GM12878 (cell line): ENCODE data around the gene SLC25A33. TPM values are rescaled to one million over a fixed set of nuclear protein-coding genes. Genes with fewer than 3 reads are reported as not detected.

ENCODE experiments used
- ATAC-seq: fragments of 200-7000 bp; cut with Tn5 transposase; 3 replicates; pipeline ENCODE4 v1.9.1; 2020; ENCODE audit warnings: mild to moderate bottlenecking, moderate library complexity
- BruUV-seq: library from RNA; stranded (reverse); fragments of 400-500 nt; replicated peaks from 2 replicates; lab custom pipeline; 2021; lab: Mats Ljungman, UMichigan
- CTCF ChIA-PET: fragments of 300-600 bp; sonication (Branson Sonifier 250); formaldehyde crosslinking; extraction: SDS; loops from one replicate; lab custom pipeline; 2021; ENCODE audit warnings: inconsistent platforms; lab: Yijun Ruan, JAX
- POLR2A ChIA-PET: fragments of 350-600 bp; formaldehyde crosslinking; extraction: SDS; loops from one replicate; lab custom pipeline; 2021; ENCODE audit warnings: inconsistent platforms; lab: Charles Lee
- RAD21 ChIA-PET: fragments of 300-600 bp; sonication (Branson Sonifier 250); formaldehyde crosslinking; loops from one replicate; lab custom pipeline; 2023; ENCODE audit warnings: antibody characterized with exemption; ENCODE audit not compliant: unreplicated experiment; lab: Charles Lee
- SMC1A ChIA-PET: fragments of 300-600 bp; sonication (Branson Sonifier 250); formaldehyde crosslinking; loops from one replicate; lab custom pipeline; 2023; ENCODE audit not compliant: unreplicated experiment, uncharacterized antibody; lab: Charles Lee
- DNase-seq: peaks from one replicate; pipeline ENCODE4 v3.0.0-alpha.2; 2011; ENCODE audit warnings: low read depth, low spot score
- FAIRE-seq: peaks from 3 replicates; lab custom pipeline; 2011; peaks lifted over from hg19 to GRCh38; lab: Jason Lieb, UNC
- H2AFZ ChIP-seq: 2 replicates; pipeline ENCODE4 v1.6.0; 2011; ENCODE audit warnings: low read depth, low read length, control low read depth; ENCODE audit not compliant: control insufficient read depth
- H3K27ac ChIP-seq: 2 replicates; pipeline ENCODE4 v1.5.1; 2011; ENCODE audit warnings: control low read depth; ENCODE audit not compliant: control insufficient read depth, insufficient read depth
- H3K27me3 ChIP-seq, 2 experiments: replicated peaks in 1 of 2; 2 replicates each; pipeline versions ENCODE4 v1.6.0 to v1.6.1; 2011; ENCODE audit warnings: low read length in 1 of 2; ENCODE audit not compliant: control insufficient read depth in 2 of 2, insufficient read depth in 2 of 2
- H3K36me3 ChIP-seq, 2 experiments: 2 replicates each; pipeline ENCODE4 v1.5.1; 2011; ENCODE audit warnings: low read length in 1 of 2; ENCODE audit not compliant: control insufficient read depth in 2 of 2, insufficient read depth in 2 of 2
- H3K4me1 ChIP-seq: 2 replicates; pipeline ENCODE4 v1.6.1; 2011; ENCODE audit warnings: mild to moderate bottlenecking, low read length, moderate library complexity, mixed read lengths; ENCODE audit not compliant: control insufficient read depth, insufficient read depth
- H3K4me2 ChIP-seq: 2 replicates; pipeline ENCODE4 v1.6.0; 2011; ENCODE audit warnings: control low read depth; ENCODE audit not compliant: control insufficient read depth, insufficient read depth
- H3K4me3 ChIP-seq: fragments of 200-600 bp; sonication (generic); 2 replicates; pipeline ENCODE4 v1.5.1; 2016
- H3K79me2 ChIP-seq: 2 replicates; pipeline ENCODE4 v1.6.0; 2011; ENCODE audit warnings: low read length; ENCODE audit not compliant: control insufficient read depth, insufficient read depth
- H3K9ac ChIP-seq: 2 replicates; pipeline ENCODE4 v1.8.0; 2011; ENCODE audit warnings: low read length, control low read depth, mixed read lengths; ENCODE audit not compliant: control insufficient read depth, insufficient read depth
- H3K9me3 ChIP-seq: replicated peaks from 3 replicates; pipeline ENCODE4 v1.5.1; 2011; ENCODE audit warnings: mild to moderate bottlenecking, low read length; ENCODE audit not compliant: control insufficient read depth, insufficient read depth
- H4K20me1 ChIP-seq: 2 replicates; pipeline ENCODE4 v1.6.0; 2011; ENCODE audit not compliant: control insufficient read depth, insufficient read depth
- CHD1 ChIP-seq: IDR thresholded peaks from 2 replicates; pipeline ENCODE4 v1.6.1; 2012; ENCODE audit warnings: low read depth, low read length, improper control_type of control experiment
- CREM ChIP-seq: IDR thresholded peaks from 2 replicates; pipeline ENCODE4 v1.6.1; 2014; ENCODE audit warnings: antibody characterized with exemption, low read depth
- DPF2 ChIP-seq: fragments of 450-650 bp; IDR thresholded peaks from 2 replicates; pipeline ENCODE4 v1.6.1; 2017; ENCODE audit warnings: mild to moderate bottlenecking
- E4F1 ChIP-seq: fragments of 450-650 bp; IDR thresholded peaks from 2 replicates; pipeline ENCODE4 v1.6.1; 2018; ENCODE audit warnings: borderline replicate concordance, mild to moderate bottlenecking; ENCODE audit not compliant: partially characterized antibody
- EP300 ChIP-seq, 2 experiments: fragments of 150-350 bp in 1 of 2; IDR thresholded peaks; 2 replicates each; pipeline ENCODE4 v1.6.1; 2011 to 2012; ENCODE audit warnings: low read depth in 2 of 2, low read length in 2 of 2, borderline replicate concordance in 1 of 2, improper control_type of control experiment in 1 of 2, inconsistent platforms in 1 of 2; ENCODE audit not compliant: control insufficient read depth in 1 of 2
- HDAC6 ChIP-seq: fragments of 200-600 bp; sonication (generic); IDR thresholded peaks from one replicate; pipeline ENCODE4 v1.8.0; 2017; ENCODE audit warnings: antibody characterized with exemption; ENCODE audit not compliant: unreplicated experiment
- KAT2A ChIP-seq: conservative IDR thresholded peaks from 2 replicates; pipeline ENCODE4 v1.6.1; 2011; ENCODE audit warnings: low read depth, low read length; ENCODE audit not compliant: control insufficient read depth
- KDM1A ChIP-seq: fragments of 200-600 bp; sonication (generic); IDR thresholded peaks from 2 replicates; pipeline ENCODE4 v1.6.1; 2016; ENCODE audit warnings: borderline replicate concordance
- KLF5 ChIP-seq: fragments of 450-650 bp; IDR thresholded peaks from 2 replicates; pipeline ENCODE4 v1.6.1; 2014; ENCODE audit warnings: mild to moderate bottlenecking; ENCODE audit not compliant: partially characterized antibody
- NFIC ChIP-seq: IDR thresholded peaks from 2 replicates; pipeline ENCODE4 v1.6.1; 2012; ENCODE audit warnings: low read depth, mild to moderate bottlenecking, inconsistent platforms, low read length, moderate library complexity
- POLR2AphosphoS5 ChIP-seq: IDR thresholded peaks from 2 replicates; pipeline ENCODE4 v1.6.1; 2011; ENCODE audit warnings: mild to moderate bottlenecking, low read length, inconsistent platforms
- RAD51 ChIP-seq: fragments of 450-650 bp; IDR thresholded peaks from 2 replicates; pipeline ENCODE4 v1.6.1; 2016; ENCODE audit warnings: moderate library complexity, mild to moderate bottlenecking, inconsistent platforms
- RFX5 ChIP-seq: IDR thresholded peaks from 2 replicates; pipeline ENCODE4 v1.6.1; 2011; ENCODE audit warnings: low read depth, low read length, improper control_type of control experiment
- RUNX3 ChIP-seq: IDR thresholded peaks from 2 replicates; pipeline ENCODE4 v1.6.1; 2012; ENCODE audit warnings: low read length, inconsistent platforms
- SIX5 ChIP-seq: IDR thresholded peaks from 2 replicates; pipeline ENCODE4 v1.6.1; 2011; ENCODE audit warnings: mild to moderate bottlenecking, low read depth, low read length, moderate library complexity; ENCODE audit not compliant: severe bottlenecking
- STAT1 ChIP-seq: fragments of 450-650 bp; conservative IDR thresholded peaks from 2 replicates; pipeline ENCODE4 v1.6.1; 2014; ENCODE audit warnings: antibody characterized with exemption, mild to moderate bottlenecking
- TBL1XR1 ChIP-seq: IDR thresholded peaks from 2 replicates; pipeline ENCODE4 v1.6.1; 2012; ENCODE audit warnings: low read depth, low read length, improper control_type of control experiment
- WGBS: methylation state at CpG from one replicate; pipeline ENCODE4 v1.1.6; 2016; ENCODE audit warnings: low lambda C conversion rate; ENCODE audit not compliant: insufficient replicate concordance, insufficient coverage; ENCODE audit errors: missing lambda C conversion rate; 5-methylcytosine and 5-hydroxymethylcytosine counted together
- in situ Hi-C: fragments of 300-500 bp; cut with MboI; formaldehyde crosslinking; loops from 9 replicates; pipeline ENCODE4 v1.14.3; 2018; ENCODE audit warnings: mixed read lengths
- intact Hi-C: fragments of 100-400 bp; cut with micrococcal nuclease; formaldehyde crosslinking; loops from one replicate; pipeline ENCODE4 v1.14.2; 2022; ENCODE audit not compliant: unreplicated experiment
- polyA plus RNA-seq, 11 experiments: library from polyadenylated mRNA; depleted of rRNA in 4 of 11; unstranded in 6 of 11; stranded (reverse) in 5 of 11; fragments of >200 nt; fragmentation: Nextera tagmentation in 4 of 11; fragmentation: Illumina TruSeq in 1 of 11; extraction: Ambion mirVana in 4 of 11; extraction: Trizol in 1 of 11; gene quantifications; 1 replicate in 1 of 11; 2 replicates in 10 of 11; pipeline versions ENCODE4 v1.2.1 to v1.2.3, GENCODE V29; 2011 to 2016; ENCODE audit warnings: inconsistent platforms in 2 of 11, missing spikeins in 2 of 11, low read depth in 1 of 11
- total RNA-seq, 4 experiments: library from RNA; depleted of rRNA in 3 of 4; stranded (reverse); fragments of >200 nt in 3 of 4; fragmentation: Illumina TruSeq in 1 of 4; extraction: Trizol in 1 of 4; gene quantifications; 2 replicates each; pipeline versions ENCODE4 v1.2.1 to v1.2.3, GENCODE V29; 2013 to 2021

SLC25A33 gene
- total and polyA plus RNA-seq, 10 of the 15 experiments (the other 5 are each of a cell fraction or from before 2014, with no cell fraction given), result 1.7 to 11.2 (median 8.4) TPM

GRCh38 chr1:9629445-9630201 is 90.4 kb downstream of the SLC25A33 start:
- Histone ChIP-seq H3K4me2 (peak overlapping the region; percentile 98), H3K79me2 (peaks cover 35% of the 10 kb centered on the region), H3K9ac (peak overlapping the region; percentile 98), H3K4me3 (peak overlapping the region; percentile 86), H3K36me3 (no peaks in the 10 kb centered on the region; a peak in 1 of 4 replicates), H4K20me1 (no peaks in the 10 kb centered on the region), H3K9me3 (no peaks in the 10 kb centered on the region; the same call in 1 of the 3 replicates), H2AFZ (peak overlapping the region; percentile 73), H3K4me1 (peaks cover 37% of the 10 kb centered on the region), H3K27me3 (no peaks in the 10 kb centered on the region), H3K27ac (peak overlapping the region; percentile 98)
- ChIA-PET CTCF (interaction anchor here (0.5 to 7.6 kb wide), 15 partner anchors 14 to 1551 kb away, joined by 3 to 203 read pairs (median 7); partner anchors contain the start of gene PIK3CD), SMC1A (interaction anchor here (1.0 to 8.0 kb wide), 13 partner anchors 10 to 234 kb away, joined by 3 to 215 read pairs (median 5); partner anchors contain the start of gene PIK3CD), POLR2A (interaction anchor here (1.0 to 7.1 kb wide), 12 partner anchors 9 to 191 kb away, joined by 3 to 284 read pairs (median 6); partner anchors contain the start of gene PIK3CD), RAD21 (interaction anchor here (0.6 to 7.7 kb wide), 16 partner anchors 15 to 236 kb away, joined by 3 to 336 read pairs (median 7); partner anchors contain the start of genes PIK3CD and SLC25A33)
- ATAC-seq (peak; percentile 45), DNase-seq (peak; percentile 71), FAIRE-seq (peak; percentile 44)
- 1% methylated on average over 27 of the region's 29 CpGs for WGBS
- intact Hi-C loops, result loop anchor here (1.0 to 5.0 kb wide), 3 partner anchors 26 to 153 kb away; no protein-coding TSS in a partner anchor
- in situ Hi-C loops, result loop anchor here (5.0 kb wide), 1 partner anchor 238 kb away; no protein-coding TSS in a partner anchor
- BruUV-seq, result no TSS peak
- TF ChIP-seq KDM1A (peak; percentile 91; the same call in 1 of the 2 replicates), RAD51 (no peak), CREM (peak; percentile 6; the same call in 1 of the 2 replicates), NFIC (no peak), KAT2A (no peak), KLF5 (no peak), RUNX3 (no peak), RFX5 (no peak), E4F1 (peak; percentile 45), STAT1 (no peak), SIX5 (no peak), HDAC6 (no peak), DPF2 (peak; percentile 88), TBL1XR1 (0 out of 2 replicates have a peak, but pooled peaks have one; percentile 31), EP300 (IDR thresholded peaks at IDR 0.05; ENCODE audit: borderline replicate concordance in 1 of 2, control insufficient read depth in 1 of 2, low read depth in 2 of 2, low read length in 2 of 2) (peak; percentile 57 to 64; a peak in 1 of 4 replicates), CHD1 (no peak; the same call in 1 of the 2 replicates), POLR2AphosphoS5 (peak; percentile 65; the same call in 1 of the 2 replicates)
